ENCODE data around the gene PAX2. TPM values are rescaled to one million over a fixed set of nuclear protein-coding genes. Genes with fewer than 3 reads are reported as not detected.

Gene PAX2
- polyA plus RNA-seq, 3 donors = not detected

DNA sequence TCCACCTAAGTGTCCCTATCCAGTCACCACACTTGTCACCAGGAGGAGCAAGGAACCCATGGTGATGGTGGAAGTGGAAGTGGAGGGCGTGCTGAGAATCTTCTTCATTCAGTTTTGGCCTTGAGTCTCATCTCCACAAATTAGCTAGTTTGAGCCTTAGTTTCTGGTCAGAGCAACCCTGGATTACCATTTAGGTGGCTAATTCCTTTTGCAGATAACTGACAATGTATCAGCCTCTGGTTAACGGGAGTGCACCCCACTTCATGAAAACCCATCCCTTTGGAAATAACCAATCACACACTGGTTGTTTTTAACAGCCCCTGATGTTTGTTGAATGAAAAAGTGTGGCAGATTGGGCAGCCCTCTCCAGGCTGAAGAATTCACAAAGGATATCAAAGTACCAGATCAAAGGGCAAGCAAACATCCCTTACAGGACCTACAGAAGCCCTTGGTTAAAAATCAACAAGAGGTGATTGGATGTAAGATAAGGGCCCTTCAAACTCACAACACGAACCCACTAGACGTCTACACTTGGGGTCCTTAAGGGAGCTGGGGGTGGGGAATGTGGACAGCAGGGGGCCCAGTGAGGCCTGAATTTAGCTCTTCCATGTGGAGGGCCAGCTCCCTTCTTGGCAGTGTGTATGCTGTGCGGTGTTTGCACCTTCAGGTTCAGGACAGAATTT, 130.2 kb downstream of the PAX2 start:
- Histone ChIP-seq H3K4me3 (replicated peaks in 1 of 3; ENCODE audit: low read depth in 2 of 3, low read length in 3 of 3) (no peak overlapping the region), H4K20me1 (ENCODE audit: insufficient read depth, low read length) (no peaks in the 10 kb centered on the region), H3K4me2 (replicated peaks; ENCODE audit: extremely low read depth, low read length, poor library complexity, severe bottlenecking) (no peak overlapping the region), H3K4me1 (ENCODE audit: control insufficient read depth in 1 of 2, insufficient read depth in 2 of 2, low read length in 2 of 2) (no peaks in the 10 kb centered on the region), H3K79me2 (ENCODE audit: insufficient read depth, low read length) (no peaks in the 10 kb centered on the region), H2AFZ (ENCODE audit: insufficient read depth, low read depth, low read length, poor library complexity, severe bottlenecking) (no peak overlapping the region), H3K9me3 (replicated peaks in 1 of 2; ENCODE audit: control insufficient read depth in 1 of 2, insufficient read depth in 1 of 2, low read length in 2 of 2) (no peaks in the 10 kb centered on the region), H3K36me3 (replicated peaks in 1 of 2; ENCODE audit: control insufficient read depth in 1 of 2, insufficient read depth in 2 of 2, low read length in 2 of 2) (no peaks in the 10 kb centered on the region), H3K27ac (ENCODE audit: low read depth in 1 of 2, low read length in 2 of 2) (no peak overlapping the region), H3K9ac (ENCODE audit: insufficient read depth, low read length, poor library complexity, severe bottlenecking) (no peak overlapping the region), H3K27me3 (ENCODE audit: control insufficient read depth in 2 of 2, insufficient read depth in 2 of 2, low read length in 2 of 2) (no peaks in the 10 kb centered on the region)
- Mint-ChIP-seq H3K36me3 (no peaks in the 10 kb centered on the region), H3K4me3 (no peak overlapping the region), H3K4me1 (peaks cover 5% of the 10 kb centered on the region), H3K9me3 (no peaks in the 10 kb centered on the region), H3K27ac (no peak overlapping the region), H3K27me3 (ENCODE audit: low read depth in 3 of 3) (peaks cover 5 to 16% (median 9%) of the 10 kb centered on the region in 3 donors)
- no peak for DNase-seq
- intact Hi-C loops (cut with micrococcal nuclease) = no loop called here
- TF ChIP-seq, protein P1, sequence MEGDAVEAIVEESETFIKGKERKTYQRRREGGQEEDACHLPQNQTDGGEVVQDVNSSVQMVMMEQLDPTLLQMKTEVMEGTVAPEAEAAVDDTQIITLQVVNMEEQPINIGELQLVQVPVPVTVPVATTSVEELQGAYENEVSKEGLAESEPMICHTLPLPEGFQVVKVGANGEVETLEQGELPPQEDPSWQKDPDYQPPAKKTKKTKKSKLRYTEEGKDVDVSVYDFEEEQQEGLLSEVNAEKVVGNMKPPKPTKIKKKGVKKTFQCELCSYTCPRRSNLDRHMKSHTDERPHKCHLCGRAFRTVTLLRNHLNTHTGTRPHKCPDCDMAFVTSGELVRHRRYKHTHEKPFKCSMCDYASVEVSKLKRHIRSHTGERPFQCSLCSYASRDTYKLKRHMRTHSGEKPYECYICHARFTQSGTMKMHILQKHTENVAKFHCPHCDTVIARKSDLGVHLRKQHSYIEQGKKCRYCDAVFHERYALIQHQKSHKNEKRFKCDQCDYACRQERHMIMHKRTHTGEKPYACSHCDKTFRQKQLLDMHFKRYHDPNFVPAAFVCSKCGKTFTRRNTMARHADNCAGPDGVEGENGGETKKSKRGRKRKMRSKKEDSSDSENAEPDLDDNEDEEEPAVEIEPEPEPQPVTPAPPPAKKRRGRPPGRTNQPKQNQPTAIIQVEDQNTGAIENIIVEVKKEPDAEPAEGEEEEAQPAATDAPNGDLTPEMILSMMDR (IDR thresholded peaks at IDR 0.05) = no peak
- WGBS (ENCODE audit: insufficient coverage) = no CpG with 5 or more reads among the region's 5 CpGs

DNA sequence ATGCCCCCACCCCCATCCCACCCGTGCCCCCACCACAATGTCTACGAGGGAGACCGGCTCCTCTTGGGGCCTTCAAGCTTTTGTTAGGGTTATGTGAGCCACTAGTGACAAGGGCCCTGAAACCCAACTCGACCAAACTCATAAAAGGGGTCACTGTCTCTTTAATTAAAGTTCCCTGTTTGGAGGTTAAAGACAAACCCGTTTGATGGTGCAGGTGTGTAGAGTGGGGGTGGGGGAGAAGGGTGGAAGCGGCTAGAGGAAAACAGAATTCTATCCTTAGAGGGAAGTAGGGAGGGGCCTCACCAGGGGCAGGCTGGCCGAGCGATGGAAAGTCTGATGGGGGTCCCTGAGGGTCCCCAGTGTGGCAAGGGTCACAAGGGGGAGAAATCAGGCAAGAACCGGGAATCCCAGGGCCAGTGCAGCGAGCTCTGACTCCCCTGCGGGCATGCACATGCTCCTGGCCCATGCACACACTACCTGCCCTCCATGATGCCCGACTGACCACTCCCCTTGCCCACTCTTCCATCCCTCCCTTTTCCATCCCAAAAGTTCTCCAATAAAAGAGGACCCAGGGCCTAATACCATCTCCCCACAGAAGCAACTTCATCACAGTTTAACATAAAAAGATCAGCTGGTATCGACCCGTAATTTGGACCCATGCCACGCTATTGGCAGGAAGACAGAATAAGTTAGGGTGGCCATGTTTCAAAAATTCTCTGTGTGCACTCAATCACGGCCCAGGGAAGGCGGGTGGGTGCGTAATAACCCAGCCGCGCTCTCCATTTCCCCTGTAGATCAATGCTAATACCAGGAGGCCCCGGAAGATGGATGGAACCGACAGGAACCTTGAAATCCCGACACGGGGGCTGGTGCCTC, 131.4 kb downstream of the PAX2 start:
- no peaks in the 10 kb centered on the region for H3K79me2 ChIP-seq (ENCODE audit: insufficient read depth, low read length)
- H3K27me3 Mint-ChIP-seq (ENCODE audit: low read depth in 3 of 3) = peaks cover 2 to 16% (median 9%) of the 10 kb centered on the region in 3 donors
- 78% methylated on average over 11 of the region's 24 CpGs for WGBS (ENCODE audit: insufficient coverage)
- H3K9me3 ChIP-seq (replicated peaks in 1 of 2; ENCODE audit: control insufficient read depth in 1 of 2, insufficient read depth in 1 of 2, low read length in 2 of 2) = no peaks in the 10 kb centered on the region
- H3K4me2 ChIP-seq (replicated peaks; ENCODE audit: extremely low read depth, low read length, poor library complexity, severe bottlenecking) = no peak overlapping the region
- no peak for DNase-seq
- H3K36me3 Mint-ChIP-seq = no peaks in the 10 kb centered on the region
- H2AFZ ChIP-seq (ENCODE audit: insufficient read depth, low read depth, low read length, poor library complexity, severe bottlenecking) = no peak overlapping the region
- peak overlapping the region in 1 of 2 donors; percentile 11 for H3K4me3 Mint-ChIP-seq
- H4K20me1 ChIP-seq (ENCODE audit: insufficient read depth, low read length) = no peaks in the 10 kb centered on the region
- no peak overlapping the region for H3K27ac Mint-ChIP-seq
- no peaks in the 10 kb centered on the region for H3K36me3 ChIP-seq (replicated peaks in 1 of 2; ENCODE audit: control insufficient read depth in 1 of 2, insufficient read depth in 2 of 2, low read length in 2 of 2)
- intact Hi-C loops (cut with micrococcal nuclease) = no loop called here
- H3K4me1 Mint-ChIP-seq = peaks cover 5% of the 10 kb centered on the region
- no peak overlapping the region for H3K4me3 ChIP-seq (replicated peaks in 1 of 3; ENCODE audit: low read depth in 2 of 3, low read length in 3 of 3)
- no peak overlapping the region for H3K27ac ChIP-seq (ENCODE audit: low read depth in 1 of 2, low read length in 2 of 2)
- no peak overlapping the region for H3K9ac ChIP-seq (ENCODE audit: insufficient read depth, low read length, poor library complexity, severe bottlenecking)
- no peaks in the 10 kb centered on the region for H3K4me1 ChIP-seq (ENCODE audit: control insufficient read depth in 1 of 2, insufficient read depth in 2 of 2, low read length in 2 of 2)
- H3K9me3 Mint-ChIP-seq = no peaks in the 10 kb centered on the region
- no peaks in the 10 kb centered on the region for H3K27me3 ChIP-seq (ENCODE audit: control insufficient read depth in 2 of 2, insufficient read depth in 2 of 2, low read length in 2 of 2)
- TF ChIP-seq, protein P1 (IDR thresholded peaks at IDR 0.05) = no peak

Measured in CD14-positive monocyte (primary cell).